A673 (cell line): ENCODE measurements around the gene WNK4. TPM values are rescaled to one million over a fixed set of nuclear protein-coding genes. Genes with fewer than 3 reads are reported as not detected.

ENCODE experiments used
- BruUV-seq: library from RNA; stranded (reverse); fragments of 400-500 nt; replicated peaks from 2 replicates; lab custom pipeline; 2021; lab: Mats Ljungman, UMichigan
- CTCF ChIA-PET: fragments of 300-600 bp; sonication (Branson Sonifier 250); formaldehyde crosslinking; loops from one replicate; lab custom pipeline; 2022; ENCODE audit warnings: antibody characterized with exemption; lab: Charles Lee
- POLR2A ChIA-PET: fragments of 300-600 bp; sonication (Branson Sonifier 250); formaldehyde crosslinking; loops from one replicate; lab custom pipeline; 2022; ENCODE audit warnings: antibody characterized with exemption; ENCODE audit not compliant: low non-redundant PET; lab: Charles Lee
- DNase-seq: peaks from one replicate; pipeline ENCODE4 v3.0.0-alpha.2; 2015; ENCODE audit warnings: low spot score
- H3K27ac ChIP-seq: fragments of 200-600 bp; sonication (generic); 2 replicates; pipeline ENCODE4 v1.5.1; 2016; ENCODE audit warnings: mixed run types, low read depth, mild to moderate bottlenecking, mixed read lengths, antibody characterized with exemption, low read length; ENCODE audit not compliant: poor library complexity, severe bottlenecking
- H3K27me3 ChIP-seq: fragments of 200-600 bp; sonication (generic); replicated peaks from 2 replicates; pipeline ENCODE4 v1.6.1; 2017; ENCODE audit warnings: mixed run types, low read depth, mild to moderate bottlenecking, mixed read lengths, antibody characterized with exemption, low read length; ENCODE audit not compliant: insufficient read depth, poor library complexity
- H3K36me3 ChIP-seq: fragments of 200-600 bp; sonication (generic); 2 replicates; pipeline ENCODE4 v1.6.1; 2016; ENCODE audit warnings: mixed run types, mild to moderate bottlenecking, mixed read lengths, antibody characterized with exemption, low read length; ENCODE audit not compliant: insufficient read depth, poor library complexity, severe bottlenecking
- H3K4me1 ChIP-seq: fragments of 200-600 bp; sonication (generic); 2 replicates; pipeline ENCODE4 v1.6.1; 2017; ENCODE audit warnings: mixed run types, mild to moderate bottlenecking, mixed read lengths, antibody characterized with exemption, low read length; ENCODE audit not compliant: insufficient read depth, poor library complexity, severe bottlenecking
- H3K4me3 ChIP-seq: fragments of 200-600 bp; sonication (generic); 2 replicates; pipeline ENCODE4 v1.5.1; 2016; ENCODE audit warnings: low read depth, mixed run types, mild to moderate bottlenecking, mixed read lengths, low read length; ENCODE audit not compliant: poor library complexity, severe bottlenecking
- H3K9me3 ChIP-seq: fragments of 200-600 bp; sonication (generic); 2 replicates; pipeline ENCODE4 v1.6.1; 2016; ENCODE audit warnings: mixed run types, low read depth, mild to moderate bottlenecking, mixed read lengths, antibody characterized with exemption, low read length; ENCODE audit not compliant: poor library complexity, severe bottlenecking
- CTCF ChIP-seq: fragments of 300-800, 200-600 bp; sonication (generic); conservative IDR thresholded peaks from 2 replicates; pipeline ENCODE4 v1.5.1; 2017; ENCODE audit warnings: low read depth, mild to moderate bottlenecking, antibody characterized with exemption, low read length, moderate library complexity, mixed read lengths
- EZH2 ChIP-seq: fragments of 200-600 bp; sonication (generic); IDR thresholded peaks from 2 replicates; pipeline ENCODE4 v1.6.1; 2017; ENCODE audit warnings: borderline replicate concordance, low read depth, mild to moderate bottlenecking, mixed read lengths, antibody characterized with exemption, low read length; ENCODE audit not compliant: poor library complexity, severe bottlenecking
- intact Hi-C: fragments of 100-400 bp; cut with micrococcal nuclease; formaldehyde crosslinking; loops from one replicate; pipeline ENCODE4 v1.10.0; 2022; ENCODE audit not compliant: unreplicated experiment
- total RNA-seq: library from RNA; stranded (reverse); gene quantifications from 2 replicates; pipeline ENCODE4 v1.2.3, GENCODE V29; 2021

WNK4 gene
- total RNA-seq, 1 experiment from 2014 or later = 0.11 TPM

GRCh38 chr17:42783791-42784138 is 3.4 kb downstream of the WNK4 start:
- Histone ChIP-seq H3K9me3 (no peaks in the 10 kb centered on the region), H3K36me3 (no peaks in the 10 kb centered on the region), H3K4me1 (no peaks in the 10 kb centered on the region), H3K27ac (no peak overlapping the region), H3K27me3 (peaks cover 13% of the 10 kb centered on the region), H3K4me3 (no peak overlapping the region)
- intact Hi-C loops = no loop called here
- no peak for TF ChIP-seq EZH2
- TF ChIP-seq CTCF = no peak
- no TSS peak for BruUV-seq
- ChIA-PET POLR2A (no interaction called here), CTCF (no interaction called here)
- no peak for DNase-seq

GRCh38 chr17:42784409-42784808 is 4.0 kb downstream of the WNK4 start:
- no peak for TF ChIP-seq CTCF
- TF ChIP-seq EZH2 = no peak
- ChIA-PET CTCF (no interaction called here), POLR2A (no interaction called here)
- Histone ChIP-seq H3K4me3 (no peak overlapping the region), H3K36me3 (no peaks in the 10 kb centered on the region), H3K27ac (no peak overlapping the region), H3K4me1 (no peaks in the 10 kb centered on the region), H3K9me3 (no peaks in the 10 kb centered on the region), H3K27me3 (peaks cover 13% of the 10 kb centered on the region)
- intact Hi-C loops = no loop called here
- BruUV-seq = no TSS peak
- DNase-seq = no peak

- DNase-seq = no peak
- Histone ChIP-seq H3K27me3 (peaks cover 13% of the 10 kb centered on the region), H3K36me3 (no peaks in the 10 kb centered on the region), H3K4me3 (no peak overlapping the region), H3K4me1 (no peaks in the 10 kb centered on the region), H3K27ac (no peak overlapping the region), H3K9me3 (no peaks in the 10 kb centered on the region)
- no peak for TF ChIP-seq EZH2
- BruUV-seq = no TSS peak
- ChIA-PET POLR2A (no interaction called here), CTCF (no interaction called here)
- intact Hi-C loops = no loop called here
These were observed 4.6 kb downstream of the WNK4 start for GRCh38 chr17:42784811-42785592.

GRCh38 chr17:42787266-42787665 is 6.9 kb downstream of the WNK4 start:
- TF ChIP-seq EZH2 = no peak
- no peak for TF ChIP-seq CTCF
- ChIA-PET CTCF (no interaction called here), POLR2A (no interaction called here)
- Histone ChIP-seq H3K27me3 (no peaks in the 10 kb centered on the region), H3K9me3 (no peaks in the 10 kb centered on the region), H3K36me3 (no peaks in the 10 kb centered on the region), H3K4me1 (no peaks in the 10 kb centered on the region), H3K27ac (no peak overlapping the region), H3K4me3 (no peak overlapping the region)
- intact Hi-C loops = no loop called here
- no peak for DNase-seq
- BruUV-seq = no TSS peak
